Measurements from ENCODE around the gene TMEM63C. TPM values are rescaled to one million over a fixed set of nuclear protein-coding genes. Genes with fewer than 3 reads are reported as not detected.

Gene TMEM63C
- total and polyA plus RNA-seq, 2 experiments from 2014 or later = 4.9 to 9.7 TPM

DNA sequence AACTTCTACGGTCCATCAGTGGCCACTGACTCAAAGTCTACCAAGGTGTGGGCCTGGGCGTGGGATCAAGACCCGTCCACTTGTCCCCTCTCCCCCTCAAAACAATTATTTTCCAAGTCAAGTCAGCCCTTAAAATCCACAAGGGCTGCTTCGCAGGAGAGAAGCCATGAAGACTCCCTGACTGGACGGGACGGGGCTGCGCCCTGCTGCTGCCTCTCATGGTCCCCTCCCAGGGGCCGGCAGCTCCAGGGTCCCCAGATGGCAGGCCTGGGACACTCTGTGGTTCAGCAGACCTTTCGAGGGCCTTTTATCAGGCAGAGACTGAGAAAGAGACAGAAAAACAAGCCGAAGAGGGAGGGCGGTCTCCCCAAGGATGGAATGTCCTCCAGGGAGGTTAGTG, 78.6 kb downstream of the TMEM63C start:
- Histone ChIP-seq H3K79me2 (no peaks in the 10 kb centered on the region), H3K4me3 (no peak overlapping the region), H3K36me3 (replicated peaks; ENCODE audit: insufficient read depth, low read depth) (no peaks in the 10 kb centered on the region), H3K27me3 (no peaks in the 10 kb centered on the region), H3K4me1 (ENCODE audit: insufficient read depth) (no peaks in the 10 kb centered on the region), H3K4me2 (no peak overlapping the region), H2AFZ (no peak overlapping the region), H4K20me1 (ENCODE audit: insufficient read depth, poor library complexity, severe bottlenecking) (no peaks in the 10 kb centered on the region), H3K9me2 (replicated peaks; ENCODE audit: insufficient read depth) (no peaks in the 10 kb centered on the region), H3K9me3 (ENCODE audit: low read depth) (no peaks in the 10 kb centered on the region), H3K27ac (no peak overlapping the region)
- TF ChIP-seq EZH2 (IDR thresholded peaks at IDR 0.05; ENCODE audit: borderline replicate concordance) (no peak), EZH2phosphoT487 (IDR thresholded peaks at IDR 0.05; ENCODE audit: low read depth, severe bottlenecking, unreplicated experiment) (no peak)
- TF ChIP-seq, protein P1, sequence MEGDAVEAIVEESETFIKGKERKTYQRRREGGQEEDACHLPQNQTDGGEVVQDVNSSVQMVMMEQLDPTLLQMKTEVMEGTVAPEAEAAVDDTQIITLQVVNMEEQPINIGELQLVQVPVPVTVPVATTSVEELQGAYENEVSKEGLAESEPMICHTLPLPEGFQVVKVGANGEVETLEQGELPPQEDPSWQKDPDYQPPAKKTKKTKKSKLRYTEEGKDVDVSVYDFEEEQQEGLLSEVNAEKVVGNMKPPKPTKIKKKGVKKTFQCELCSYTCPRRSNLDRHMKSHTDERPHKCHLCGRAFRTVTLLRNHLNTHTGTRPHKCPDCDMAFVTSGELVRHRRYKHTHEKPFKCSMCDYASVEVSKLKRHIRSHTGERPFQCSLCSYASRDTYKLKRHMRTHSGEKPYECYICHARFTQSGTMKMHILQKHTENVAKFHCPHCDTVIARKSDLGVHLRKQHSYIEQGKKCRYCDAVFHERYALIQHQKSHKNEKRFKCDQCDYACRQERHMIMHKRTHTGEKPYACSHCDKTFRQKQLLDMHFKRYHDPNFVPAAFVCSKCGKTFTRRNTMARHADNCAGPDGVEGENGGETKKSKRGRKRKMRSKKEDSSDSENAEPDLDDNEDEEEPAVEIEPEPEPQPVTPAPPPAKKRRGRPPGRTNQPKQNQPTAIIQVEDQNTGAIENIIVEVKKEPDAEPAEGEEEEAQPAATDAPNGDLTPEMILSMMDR (IDR thresholded peaks at IDR 0.05; ENCODE audit: poor library complexity) = no peak
- 88% methylated on average over 11 of the region's 11 CpGs for WGBS (ENCODE audit: low lambda C conversion rate, missing lambda C conversion rate)
- DNase-seq (ENCODE audit: low spot score) = no peak

DNA sequence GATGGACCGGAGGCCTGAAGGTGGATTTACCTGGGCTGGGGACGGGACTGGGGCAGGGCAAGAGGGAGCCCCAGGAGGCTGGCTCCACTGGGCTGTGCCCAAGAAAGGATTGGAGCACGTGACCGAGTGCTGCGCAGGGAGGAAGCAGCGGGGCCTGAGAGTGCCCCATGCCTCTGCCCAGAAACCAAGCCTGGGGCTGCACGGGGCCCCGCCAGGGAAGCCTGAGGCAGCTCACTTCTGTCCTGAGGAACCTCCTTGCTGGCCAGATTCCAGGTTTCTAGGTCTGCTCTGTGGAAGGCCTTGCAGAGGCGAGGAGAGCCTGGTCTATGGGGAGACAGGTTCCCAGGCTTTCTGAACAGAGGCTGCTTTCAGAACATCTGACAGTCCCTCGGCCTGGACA, 79.0 kb downstream of the TMEM63C start:
- Histone ChIP-seq H3K9me3 (ENCODE audit: low read depth) (no peaks in the 10 kb centered on the region), H4K20me1 (ENCODE audit: insufficient read depth, poor library complexity, severe bottlenecking) (no peaks in the 10 kb centered on the region), H3K79me2 (no peaks in the 10 kb centered on the region), H2AFZ (no peak overlapping the region), H3K36me3 (replicated peaks; ENCODE audit: insufficient read depth, low read depth) (no peaks in the 10 kb centered on the region), H3K4me1 (ENCODE audit: insufficient read depth) (no peaks in the 10 kb centered on the region), H3K9me2 (replicated peaks; ENCODE audit: insufficient read depth) (no peaks in the 10 kb centered on the region), H3K27me3 (no peaks in the 10 kb centered on the region), H3K4me3 (no peak overlapping the region), H3K27ac (no peak overlapping the region), H3K4me2 (no peak overlapping the region)
- DNase-seq (ENCODE audit: low spot score) = peak; percentile 42
- TF ChIP-seq EZH2 (IDR thresholded peaks at IDR 0.05; ENCODE audit: borderline replicate concordance) = no peak
- no peak for TF ChIP-seq EZH2phosphoT487 (IDR thresholded peaks at IDR 0.05; ENCODE audit: low read depth, severe bottlenecking, unreplicated experiment)
- TF ChIP-seq, protein P1 (IDR thresholded peaks at IDR 0.05; ENCODE audit: poor library complexity) = no peak
- WGBS (ENCODE audit: low lambda C conversion rate, missing lambda C conversion rate) = 81% methylated on average over 10 of the region's 10 CpGs

DNA sequence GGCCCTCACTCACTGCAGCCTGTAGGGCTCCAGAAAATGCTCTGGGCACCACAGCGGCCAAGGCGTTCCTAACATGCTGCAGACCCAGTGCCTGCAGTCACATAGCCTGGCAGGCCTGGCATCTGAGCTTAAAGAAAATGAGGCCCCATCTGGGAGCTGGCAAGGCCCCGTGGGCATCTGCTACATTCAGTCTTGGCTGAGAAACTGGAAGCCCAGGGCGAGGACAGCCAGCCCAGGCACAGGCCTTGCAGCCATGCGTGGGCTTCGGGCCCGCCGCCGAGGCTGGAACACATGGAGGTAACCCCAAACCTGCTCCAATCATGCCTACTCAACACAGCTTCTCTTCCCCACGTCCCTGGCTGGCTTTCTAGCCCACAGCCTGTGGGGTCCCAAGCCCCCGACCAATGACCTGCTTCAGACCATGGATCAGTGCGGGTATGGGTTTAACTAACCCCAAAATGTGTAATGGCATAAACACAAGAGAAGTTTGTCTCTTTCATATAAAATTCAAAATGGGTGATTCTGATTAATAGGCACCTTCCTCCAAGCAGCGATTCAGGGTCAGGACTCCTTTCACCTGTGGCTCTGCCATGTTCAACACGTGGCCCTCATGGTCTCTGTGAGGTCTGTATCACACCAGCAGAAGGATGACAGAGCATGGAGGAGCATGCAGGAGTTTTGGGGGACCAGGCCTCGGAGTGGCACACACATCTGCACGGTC, 83.0 kb downstream of the TMEM63C start:
- no peak overlapping the region for H2AFZ ChIP-seq
- H3K9me3 ChIP-seq (ENCODE audit: low read depth) = no peaks in the 10 kb centered on the region
- DNase-seq (ENCODE audit: low spot score) = no peak
- no peaks in the 10 kb centered on the region for H4K20me1 ChIP-seq (ENCODE audit: insufficient read depth, poor library complexity, severe bottlenecking)
- H3K36me3 ChIP-seq (replicated peaks; ENCODE audit: insufficient read depth, low read depth) = no peaks in the 10 kb centered on the region
- no peaks in the 10 kb centered on the region for H3K4me1 ChIP-seq (ENCODE audit: insufficient read depth)
- H3K27me3 ChIP-seq = peaks cover 16% of the 10 kb centered on the region
- no peaks in the 10 kb centered on the region for H3K79me2 ChIP-seq
- TF ChIP-seq EZH2phosphoT487 (IDR thresholded peaks at IDR 0.05; ENCODE audit: low read depth, severe bottlenecking, unreplicated experiment) = no peak
- no peak for TF ChIP-seq EZH2 (IDR thresholded peaks at IDR 0.05; ENCODE audit: borderline replicate concordance)
- TF ChIP-seq, protein P1 (IDR thresholded peaks at IDR 0.05; ENCODE audit: poor library complexity) = no peak
- H3K4me3 ChIP-seq = no peak overlapping the region
- H3K4me2 ChIP-seq = no peak overlapping the region
- H3K9me2 ChIP-seq (replicated peaks; ENCODE audit: insufficient read depth) = no peaks in the 10 kb centered on the region
- WGBS (ENCODE audit: low lambda C conversion rate, missing lambda C conversion rate) = 91% methylated on average over 16 of the region's 16 CpGs
- no peak overlapping the region for H3K27ac ChIP-seq

All from hepatocyte (in vitro differentiated cells).